Effector CD8-positive, alpha-beta T cell (primary cell): Measurements from ENCODE around the gene DLG2.

ENCODE experiments used
- DNase-seq: peaks from one replicate; lab custom pipeline; 2025; lab: John Stamatoyannopoulos, UW

Gene DLG2

GRCh38 chr11:84780689-84781293 lies 846.4 kb downstream of the DLG2 start:
- no peak for DNase-seq

GRCh38 chr11:84775503-84775902 lies 851.6 kb downstream of the DLG2 start:
- DNase-seq, result no peak

DNA sequence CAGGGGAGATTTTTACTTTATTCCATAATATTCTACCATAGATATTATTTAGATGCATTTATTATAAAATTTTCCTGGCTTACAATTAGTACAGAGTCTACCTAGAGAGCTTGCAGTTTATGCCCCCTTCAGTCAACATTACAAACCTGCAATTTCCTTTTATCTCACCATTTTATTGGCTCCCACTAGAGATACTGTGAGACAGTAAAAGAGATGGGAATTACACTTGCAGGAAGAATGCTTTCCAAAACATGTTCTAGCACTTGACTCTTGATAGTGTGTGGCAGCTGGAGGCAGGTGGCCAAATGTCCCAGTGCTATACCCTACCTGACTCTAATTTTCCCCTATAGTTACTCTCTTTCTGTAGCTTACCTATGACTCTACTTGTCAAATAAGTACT lies 863.2 kb downstream of the DLG2 start:
- no peak for DNase-seq

- DNase-seq, result no peak
Observed at GRCh38 chr11:84757711-84758110, 869.4 kb downstream of the DLG2 start.

- DNase-seq, result no peak
Observed at GRCh38 chr11:84751371-84751770, 875.8 kb downstream of the DLG2 start.

DNA sequence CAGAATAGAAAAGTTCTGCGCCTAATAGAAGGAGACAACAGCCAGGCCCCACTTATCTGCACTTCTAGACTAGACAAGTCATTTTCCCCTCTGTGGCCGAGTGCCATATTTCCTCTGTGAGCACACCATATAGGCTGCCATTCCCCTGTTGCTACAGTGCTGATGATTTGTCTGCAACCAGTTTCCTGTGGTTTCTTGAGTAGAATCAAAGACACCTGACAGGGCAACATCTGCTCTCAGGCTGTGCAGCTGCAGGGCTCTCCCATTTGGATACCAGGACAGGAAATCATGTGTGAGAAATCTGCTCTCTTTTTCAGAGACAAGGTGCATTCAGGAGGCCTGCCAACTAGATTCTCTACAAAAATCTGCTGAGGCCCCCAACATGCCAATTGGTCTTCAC lies 879.3 kb downstream of the DLG2 start:
- DNase-seq, result no peak

- DNase-seq, result no peak
Observed at GRCh38 chr11:84740050-84740449, 887.1 kb downstream of the DLG2 start.

- no peak for DNase-seq
Observed at GRCh38 chr11:84724256-84724655, 902.9 kb downstream of the DLG2 start.

- no peak for DNase-seq
Observed at GRCh38 chr11:84722583-84723108, 904.5 kb downstream of the DLG2 start.

DNA sequence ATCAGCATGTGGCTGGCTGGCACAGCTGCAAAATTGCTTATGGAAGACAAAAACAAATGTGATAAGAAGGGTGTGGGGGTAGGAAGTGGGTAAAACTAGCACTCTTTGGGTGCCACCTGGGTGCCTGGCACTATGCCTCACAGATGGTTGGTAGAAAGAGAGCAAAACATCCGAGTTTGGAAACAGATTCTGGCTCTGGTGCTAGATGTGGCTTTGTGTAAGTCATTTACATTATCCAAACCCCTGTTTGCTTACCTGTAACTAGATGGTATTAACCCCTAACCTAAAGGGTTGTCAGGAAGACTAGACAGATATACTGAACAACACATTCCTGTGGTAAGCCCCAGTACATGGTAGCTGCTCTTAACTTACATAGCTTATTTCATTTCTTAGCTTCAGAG lies 905.6 kb downstream of the DLG2 start:
- DNase-seq, result no peak

DNA sequence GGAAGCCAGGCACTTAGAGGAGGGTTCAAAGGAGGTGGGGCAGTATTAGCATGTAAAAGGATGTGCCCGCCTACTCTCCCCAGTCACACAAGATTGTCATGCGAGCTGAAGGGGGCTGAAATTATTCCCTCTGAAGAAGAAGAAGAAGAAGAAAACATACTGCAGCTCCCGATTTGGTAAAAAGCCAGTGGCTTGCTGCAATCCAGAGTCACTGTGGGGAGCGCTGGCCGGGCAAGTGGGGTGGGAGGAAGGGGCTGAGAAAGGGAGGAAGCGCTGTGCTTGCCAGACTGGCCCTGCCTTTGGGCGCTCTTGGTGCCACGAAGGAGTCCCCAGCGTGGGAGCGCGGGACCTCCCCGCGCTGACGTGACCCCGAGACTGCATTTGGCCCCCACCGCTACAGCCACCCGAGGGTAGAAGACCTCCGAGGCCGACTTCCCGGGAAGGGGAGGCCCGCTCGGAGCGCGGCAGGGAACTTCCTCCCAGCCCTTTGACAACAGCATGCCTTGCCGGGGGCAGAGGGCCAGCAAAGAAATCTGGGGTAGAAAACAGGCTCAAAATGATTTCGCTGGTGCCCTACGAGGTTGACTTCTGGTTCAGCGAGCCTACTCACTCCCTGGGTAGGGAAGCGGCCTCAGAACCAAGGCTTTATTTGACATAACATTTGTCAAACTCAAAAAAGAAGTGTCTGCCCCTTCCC lies 906.3 kb downstream of the DLG2 start:
- no peak for DNase-seq

DNA sequence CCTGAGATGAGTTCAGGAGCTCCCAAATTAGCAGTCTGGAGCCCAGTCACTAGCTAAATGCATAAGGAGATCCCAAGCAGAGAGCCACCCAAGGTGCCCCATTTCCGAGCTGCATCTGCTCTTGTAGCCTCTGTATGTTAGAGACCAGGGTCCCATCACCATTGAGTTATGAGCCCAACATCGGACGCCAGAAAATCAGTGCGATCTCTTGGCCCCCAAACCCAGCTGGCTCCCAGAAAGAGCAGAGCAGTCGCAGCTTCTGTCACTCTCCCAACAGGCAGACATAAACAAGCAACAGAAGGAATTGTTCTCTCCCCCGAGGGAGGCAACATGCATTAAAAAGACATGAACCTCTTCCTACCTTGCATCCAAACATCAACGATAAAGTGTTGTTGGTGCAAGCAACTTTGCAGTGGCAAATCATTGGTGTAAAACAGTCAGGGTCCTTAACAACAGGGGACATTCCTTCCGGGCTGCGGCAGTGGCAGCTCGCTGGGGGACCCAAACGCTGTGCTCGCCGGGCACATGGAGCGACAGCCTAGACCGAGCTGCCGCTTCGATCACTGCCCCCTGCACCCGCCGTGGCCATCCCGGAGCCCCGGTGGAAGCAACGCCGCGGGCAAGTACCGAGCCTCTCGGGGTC lies 907.1 kb downstream of the DLG2 start:
- no peak for DNase-seq

DNA sequence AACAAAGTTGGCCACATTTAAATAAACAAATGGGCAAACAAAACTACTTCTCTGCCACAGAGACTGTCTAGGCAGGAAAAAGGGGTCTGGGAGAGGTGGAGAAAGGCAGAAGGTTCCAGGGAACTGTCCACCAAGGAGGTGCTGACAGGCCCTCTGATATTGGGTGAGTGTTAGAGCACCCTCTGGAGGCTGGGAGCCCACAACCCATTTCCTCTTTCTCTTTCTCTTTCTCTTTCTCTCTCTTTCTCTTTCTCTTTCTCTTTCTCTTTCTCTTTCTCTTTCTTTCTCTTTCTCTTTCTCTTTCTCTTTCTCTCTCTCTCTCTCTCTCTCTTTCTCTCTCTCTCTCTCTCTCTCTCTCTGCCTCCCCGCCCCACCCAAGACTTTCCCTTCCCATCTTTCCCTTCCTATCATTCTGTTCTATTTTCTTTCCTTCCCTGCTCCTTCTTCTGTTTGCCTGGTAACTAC lies 912.8 kb downstream of the DLG2 start:
- peak; percentile 16 for DNase-seq

DNA sequence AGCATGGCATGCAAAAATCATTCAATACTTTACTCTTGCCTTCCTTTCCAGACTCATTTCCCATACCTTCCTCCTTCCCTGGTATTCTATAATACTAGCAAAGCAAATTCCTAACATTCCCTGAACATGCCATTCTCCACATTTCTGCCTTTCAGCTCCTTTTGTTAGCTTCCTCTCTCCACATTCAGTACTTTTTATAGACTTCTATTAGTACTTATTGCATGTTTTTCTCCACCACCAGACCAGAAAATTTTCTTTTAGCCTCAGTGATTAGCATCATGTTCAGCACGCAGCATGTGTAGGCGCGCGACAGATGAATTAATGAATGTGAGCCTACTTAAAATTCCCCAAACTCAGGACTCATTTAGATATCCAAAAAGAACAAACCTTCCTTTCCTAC lies 935.3 kb downstream of the DLG2 start:
- DNase-seq, result no peak

- DNase-seq, result no peak
Observed at GRCh38 chr11:84687433-84687832, 939.7 kb downstream of the DLG2 start.

GRCh38 chr11:84686716-84687115 lies 940.4 kb downstream of the DLG2 start:
- no peak for DNase-seq

DNA sequence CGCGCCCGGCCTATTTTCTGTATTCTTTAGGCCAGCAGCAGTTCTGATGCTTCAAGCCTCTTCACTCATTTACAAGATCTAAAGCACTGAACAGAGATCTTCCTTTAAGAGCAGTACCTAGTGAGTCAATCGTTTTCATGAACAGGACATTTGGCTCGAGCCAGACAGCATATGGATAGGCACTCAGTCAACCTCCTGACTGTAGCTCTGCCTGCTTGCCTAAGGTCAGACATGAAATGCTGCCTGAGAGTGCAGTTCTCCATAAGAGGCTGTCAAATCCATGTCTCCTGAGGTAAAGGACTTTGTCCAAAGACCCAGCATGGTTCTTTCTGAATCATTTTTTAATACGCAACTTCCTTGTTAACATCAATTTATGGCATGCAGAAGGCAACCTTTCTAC lies 941.2 kb downstream of the DLG2 start:
- DNase-seq, result no peak

DNA sequence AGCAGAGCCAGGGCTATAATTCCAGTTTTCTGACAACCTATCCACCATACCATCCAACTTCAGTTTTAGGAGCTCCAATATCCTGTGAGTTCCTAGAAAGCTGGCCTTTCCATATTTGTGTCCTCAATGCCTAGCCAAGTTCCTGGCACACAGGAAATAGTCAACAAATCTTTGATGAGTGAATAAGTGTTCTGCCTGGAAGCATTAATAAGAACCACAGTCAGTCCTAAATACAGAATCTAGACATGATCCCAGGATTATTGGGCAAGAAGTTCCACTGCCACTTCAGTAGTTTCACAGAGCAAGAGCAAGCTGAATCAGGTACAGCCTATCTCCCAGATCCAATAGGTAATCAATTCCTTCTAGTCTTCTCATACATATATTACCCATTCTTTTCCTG lies 942.0 kb downstream of the DLG2 start:
- no peak for DNase-seq

DNA sequence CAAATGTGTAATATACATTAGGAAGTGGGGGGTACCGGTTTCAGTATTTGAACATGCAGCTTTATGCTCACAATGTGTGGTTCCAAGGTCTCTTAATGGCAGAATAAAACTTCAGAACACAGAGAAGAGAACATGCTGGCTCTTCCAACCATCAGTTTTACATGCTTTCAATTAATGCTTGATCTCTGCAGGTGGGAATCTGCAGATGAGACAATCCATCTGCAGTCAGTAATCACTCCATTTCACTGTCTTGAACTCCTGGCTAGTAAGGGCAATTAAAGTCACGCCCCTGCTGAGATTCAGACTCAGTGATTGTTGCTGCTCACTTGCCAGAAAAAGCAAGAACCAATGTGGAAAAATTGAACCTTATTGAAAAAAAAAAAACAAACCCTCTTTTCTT lies 945.7 kb downstream of the DLG2 start:
- DNase-seq, result no peak

GRCh38 chr11:84675396-84676025 lies 951.6 kb downstream of the DLG2 start:
- DNase-seq, result no peak

DNA sequence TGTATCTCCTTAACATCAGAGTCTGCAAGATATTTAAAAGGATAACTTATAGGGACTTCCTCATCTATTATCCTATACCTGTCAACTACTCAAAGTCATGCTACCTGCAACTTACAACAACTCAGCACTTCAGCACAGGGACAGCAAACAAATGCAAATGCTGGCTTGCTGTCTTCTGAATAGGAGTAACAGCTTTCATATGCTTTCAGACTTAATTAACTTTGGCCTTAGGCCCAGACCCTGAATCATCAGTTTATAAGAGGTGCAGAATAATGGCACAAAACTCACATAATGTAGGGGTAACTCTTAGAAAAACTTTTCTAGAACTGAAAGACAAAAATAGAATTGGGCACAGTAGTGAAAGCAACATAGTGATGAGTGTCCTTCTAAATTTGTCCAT lies 953.4 kb downstream of the DLG2 start:
- DNase-seq, result no peak

DNA sequence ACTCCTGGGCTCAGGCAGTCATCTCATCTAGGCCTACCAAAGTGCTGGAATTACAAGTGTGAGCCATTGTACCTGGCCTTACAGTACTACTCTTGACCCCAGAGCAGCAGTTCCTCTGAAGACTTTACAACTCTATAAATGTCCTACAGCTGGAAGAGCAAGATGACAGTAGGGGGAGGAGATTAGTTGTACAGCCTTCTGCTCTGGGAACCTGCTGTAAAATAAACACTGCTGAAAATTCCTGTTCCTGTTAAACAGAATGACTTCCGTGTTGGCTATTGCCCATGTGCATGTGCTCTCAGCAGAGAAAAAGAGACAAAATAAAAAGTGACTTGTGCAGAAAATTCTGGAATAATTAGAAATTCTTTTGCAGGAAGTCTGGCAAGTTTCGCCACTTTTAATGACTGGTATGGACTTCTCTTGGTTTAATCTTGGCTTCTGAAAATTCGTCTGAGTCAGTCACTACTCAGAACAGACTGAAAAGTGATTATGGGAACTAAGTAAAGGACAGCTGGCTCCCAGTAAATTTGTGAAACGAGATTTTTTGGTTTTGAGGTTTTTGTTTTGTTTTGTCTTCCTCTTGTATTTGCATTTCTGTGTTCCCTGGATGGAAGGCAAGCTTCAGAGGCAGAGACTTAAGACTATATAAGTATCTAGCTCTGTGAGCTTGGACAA lies 955.7 kb downstream of the DLG2 start:
- no peak for DNase-seq
